Embryonic facial prominence (tissue), 1 donor: Measurements from ENCODE around the gene TBX4.
A peak's percentile ranks its signal among the peaks of the same experiment; 100 is the strongest.

Source experiments
- DNase-seq: peaks from one replicate; pipeline ENCODE4 v3.0.0-alpha.2; 2016; ENCODE audit errors: extremely low spot score

Gene TBX4

DNA sequence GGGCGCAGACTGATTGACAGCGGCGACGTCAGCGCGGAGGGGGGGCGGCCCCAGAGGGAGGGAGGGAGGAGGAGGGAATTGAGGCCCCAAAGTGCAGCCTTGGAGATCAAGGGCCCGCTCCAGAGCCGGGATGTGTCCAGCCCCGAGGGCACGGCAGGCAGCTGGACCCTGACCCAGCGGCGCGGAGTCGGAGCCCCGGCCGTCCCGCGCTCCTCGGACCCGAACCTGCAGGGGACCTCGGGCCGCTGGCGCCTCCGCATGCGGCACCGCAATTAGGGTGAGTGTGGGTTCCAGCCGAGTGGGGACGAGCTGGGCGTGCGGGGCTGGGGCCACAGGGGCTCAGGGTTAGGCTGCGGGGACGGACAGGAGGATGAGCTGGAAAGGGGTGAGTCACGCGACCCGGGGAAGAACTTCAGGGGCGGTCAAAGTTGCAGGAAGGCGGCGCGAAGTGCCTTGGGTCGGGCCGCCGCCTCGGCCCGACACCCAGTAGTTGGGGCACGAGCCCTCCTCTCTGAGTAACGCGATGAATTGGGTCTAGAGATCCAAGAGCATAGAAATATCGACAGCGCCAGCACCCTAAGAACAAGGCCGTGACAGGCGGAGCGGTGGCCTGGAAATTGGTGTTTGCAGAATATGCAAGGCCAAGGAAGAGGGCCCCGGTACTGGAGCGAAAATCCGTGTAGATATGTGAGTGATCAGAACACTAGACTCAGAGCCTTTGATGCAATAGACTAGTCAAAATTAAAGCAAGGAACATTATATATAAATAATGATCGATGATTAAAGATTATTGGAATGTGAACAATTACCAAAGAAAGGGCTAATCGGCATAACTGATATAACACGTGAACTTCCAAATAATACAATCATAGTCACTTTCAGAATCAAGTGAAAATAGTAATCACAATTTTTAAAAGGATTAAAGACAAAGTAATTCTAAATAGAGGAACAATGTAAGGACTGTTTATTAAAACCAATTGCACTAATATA, at the start of gene TBX4:
TSS of gene TBX4 (plus strand) at position 122 of the 990 bp plus-strand sequence. CDS start 4,069 bp downstream, outside the sequence.
- no peak for DNase-seq

DNA sequence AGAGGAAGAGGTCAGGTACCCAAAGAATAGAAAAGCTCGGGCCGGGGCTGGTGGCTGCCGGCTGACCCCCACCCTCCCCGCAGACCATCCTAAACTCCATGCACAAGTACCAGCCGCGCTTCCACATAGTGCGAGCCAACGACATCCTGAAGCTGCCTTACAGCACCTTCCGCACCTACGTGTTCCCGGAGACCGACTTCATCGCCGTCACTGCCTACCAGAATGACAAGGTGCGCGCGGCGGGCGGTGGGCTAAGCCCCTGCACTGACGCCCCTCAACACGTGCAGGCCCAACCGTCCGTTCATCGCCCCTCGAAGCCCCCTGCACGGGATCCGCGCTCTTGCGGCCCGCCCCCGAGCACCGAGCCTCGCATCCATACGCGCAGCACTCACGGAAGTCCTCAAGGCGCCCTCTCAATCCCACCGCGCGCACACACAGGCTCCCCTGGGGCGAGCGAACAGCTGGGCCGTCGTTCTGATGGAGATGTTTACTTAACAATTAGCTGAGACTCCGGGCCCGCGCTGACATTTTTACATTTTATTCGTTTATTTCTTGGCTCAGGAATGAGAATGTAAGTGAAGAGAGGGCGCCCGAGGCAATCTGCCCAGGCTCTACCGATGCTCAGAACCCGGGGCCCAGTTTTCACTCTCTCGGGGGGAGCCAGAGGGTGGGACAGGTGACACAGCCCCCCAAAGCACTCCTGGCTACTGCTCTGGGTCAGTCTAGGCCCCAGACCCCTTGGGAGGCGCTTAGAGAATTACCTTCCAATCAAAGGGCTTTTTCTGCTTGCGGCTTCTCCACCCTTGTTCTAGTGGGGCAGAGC, 49.0 kb upstream of the TBX4 start:
- DNase-seq = no peak

DNA sequence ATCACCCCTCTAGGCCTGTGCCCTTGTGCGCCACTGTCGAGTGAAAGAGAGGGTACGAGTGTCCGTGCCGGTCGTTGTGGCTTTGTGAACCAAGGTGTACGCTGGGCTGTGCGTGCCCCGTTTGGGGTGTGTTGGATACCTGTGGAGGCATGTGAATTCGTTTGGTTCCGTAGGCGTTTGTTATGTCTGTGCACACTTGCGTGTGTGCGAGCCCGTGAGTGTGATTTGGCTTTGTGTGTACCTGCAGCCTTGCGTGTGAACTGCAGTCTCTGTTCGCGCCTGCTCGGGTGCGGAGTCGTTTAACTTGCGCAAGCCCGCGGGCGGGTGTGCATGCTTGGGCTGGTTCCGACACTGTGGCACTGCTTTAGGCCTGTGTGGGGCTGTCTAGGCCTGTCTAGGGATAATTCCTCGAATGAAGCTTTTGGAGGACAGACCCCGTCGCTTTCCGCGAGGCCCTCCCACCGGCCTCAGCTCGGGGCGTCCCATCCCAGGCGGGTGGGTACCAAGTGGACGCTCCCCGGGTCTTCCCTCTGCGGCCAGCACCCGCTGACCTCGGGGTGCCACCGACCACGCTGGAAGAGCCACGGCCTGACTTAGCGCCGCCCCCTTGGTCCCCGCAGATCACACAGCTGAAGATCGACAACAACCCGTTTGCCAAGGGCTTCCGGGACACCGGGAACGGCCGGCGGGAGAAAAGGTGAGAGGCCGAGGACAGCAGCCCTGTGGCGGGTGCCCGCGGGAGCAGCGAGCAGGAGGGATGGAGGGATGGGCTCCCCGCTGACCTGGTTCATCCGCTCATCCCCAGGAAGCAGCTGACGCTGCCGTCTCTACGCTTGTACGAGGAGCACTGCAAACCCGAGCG, 48.2 kb upstream of the TBX4 start:
- no peak for DNase-seq

DNA sequence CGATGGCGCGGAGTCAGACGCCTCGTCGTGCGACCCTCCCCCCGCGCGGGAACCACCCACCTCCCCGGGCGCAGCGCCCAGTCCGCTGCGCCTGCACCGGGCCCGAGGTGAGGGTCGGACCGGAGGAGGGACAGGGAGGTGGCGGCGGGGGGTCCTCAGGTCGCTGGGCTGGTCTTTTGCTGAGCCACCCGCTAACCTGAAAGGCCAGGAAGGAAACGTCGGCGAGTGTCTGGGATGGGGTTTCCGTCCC, 47.6 kb upstream of the TBX4 start:
- no peak for DNase-seq

DNA sequence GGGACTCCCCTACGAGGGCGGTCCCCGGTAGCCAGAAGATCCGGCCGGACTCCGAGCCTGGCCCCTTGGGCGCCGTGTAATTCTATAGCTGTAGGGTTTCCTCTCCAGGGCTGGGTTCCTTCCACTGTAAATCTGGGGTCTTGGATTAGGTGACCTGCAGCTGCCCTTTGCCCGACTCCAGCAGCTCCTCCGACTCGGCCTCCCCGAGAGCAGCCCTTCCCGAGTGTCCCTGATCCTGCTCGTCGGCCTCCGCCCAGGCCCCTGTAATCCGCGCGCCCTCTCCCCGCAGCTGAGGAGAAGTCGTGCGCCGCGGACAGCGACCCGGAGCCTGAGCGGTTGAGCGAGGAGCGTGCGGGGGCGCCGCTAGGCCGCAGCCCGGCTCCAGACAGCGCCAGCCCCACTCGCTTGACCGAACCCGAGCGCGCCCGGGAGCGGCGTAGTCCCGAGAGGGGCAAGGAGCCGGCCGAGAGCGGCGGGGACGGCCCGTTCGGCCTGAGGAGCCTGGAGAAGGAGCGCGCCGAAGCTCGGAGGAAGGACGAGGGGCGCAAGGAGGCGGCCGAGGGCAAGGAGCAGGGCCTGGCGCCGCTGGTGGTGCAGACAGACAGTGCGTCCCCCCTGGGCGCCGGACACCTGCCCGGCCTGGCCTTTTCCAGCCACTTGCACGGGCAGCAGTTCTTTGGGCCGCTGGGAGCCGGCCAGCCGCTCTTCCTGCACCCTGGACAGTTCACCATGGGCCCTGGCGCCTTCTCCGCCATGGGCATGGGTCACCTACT, 47.1 kb upstream of the TBX4 start:
- no peak for DNase-seq

DNA sequence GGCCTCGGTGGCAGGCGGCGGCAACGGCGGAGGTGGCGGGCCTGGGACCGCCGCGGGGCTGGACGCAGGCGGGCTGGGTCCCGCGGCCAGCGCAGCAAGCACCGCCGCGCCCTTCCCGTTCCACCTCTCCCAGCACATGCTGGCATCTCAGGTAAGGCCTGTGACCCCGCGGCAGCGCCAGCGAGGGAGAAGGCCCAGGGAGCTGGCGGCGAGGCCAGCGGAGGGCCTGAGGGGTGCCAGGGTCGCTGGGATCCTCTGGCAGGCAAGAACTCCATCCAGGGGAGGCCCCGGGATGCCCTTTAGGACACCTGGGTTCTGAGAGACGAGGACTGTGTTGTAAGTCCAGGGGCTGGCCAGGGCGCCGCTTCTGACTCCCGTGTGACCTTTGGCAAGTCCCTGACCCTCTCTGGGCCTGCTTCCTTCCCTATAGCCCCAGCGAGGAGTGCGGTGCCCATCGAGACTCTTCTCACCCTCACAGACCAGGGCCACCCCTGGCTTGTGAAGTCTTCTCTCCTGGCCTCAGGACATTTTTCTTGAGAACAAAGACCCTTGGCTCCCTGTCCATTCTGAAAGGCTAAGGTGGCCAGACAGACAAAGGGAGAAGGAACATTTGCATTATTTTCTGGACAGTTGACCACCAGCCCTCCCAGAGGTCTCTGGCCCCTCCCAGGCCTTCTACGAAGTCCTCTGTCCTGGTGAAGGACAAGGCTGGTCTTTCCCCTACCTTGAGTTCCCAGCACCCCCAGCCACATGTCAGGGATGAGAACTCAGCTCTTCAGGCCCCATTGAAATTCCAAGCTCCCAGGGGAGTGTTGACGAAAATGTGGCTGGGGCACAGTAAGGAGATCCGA, 46.3 kb upstream of the TBX4 start:
- no peak for DNase-seq

DNA sequence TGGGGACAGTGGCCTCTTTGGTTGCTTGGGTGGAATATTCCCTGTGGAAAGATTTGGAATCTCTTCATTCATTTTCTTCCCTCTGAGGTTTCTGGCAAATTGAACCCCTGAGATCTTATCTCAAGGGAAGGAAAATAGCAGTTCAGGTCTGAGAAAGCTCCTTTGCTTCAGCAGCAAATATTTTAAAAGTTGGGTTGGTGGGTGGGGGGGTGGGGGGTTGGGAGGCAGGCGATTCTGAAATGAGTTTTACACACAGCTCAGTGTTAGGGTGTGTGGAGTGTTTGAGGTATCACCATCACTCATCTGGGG, 45.7 kb upstream of the TBX4 start:
- no peak for DNase-seq

DNA sequence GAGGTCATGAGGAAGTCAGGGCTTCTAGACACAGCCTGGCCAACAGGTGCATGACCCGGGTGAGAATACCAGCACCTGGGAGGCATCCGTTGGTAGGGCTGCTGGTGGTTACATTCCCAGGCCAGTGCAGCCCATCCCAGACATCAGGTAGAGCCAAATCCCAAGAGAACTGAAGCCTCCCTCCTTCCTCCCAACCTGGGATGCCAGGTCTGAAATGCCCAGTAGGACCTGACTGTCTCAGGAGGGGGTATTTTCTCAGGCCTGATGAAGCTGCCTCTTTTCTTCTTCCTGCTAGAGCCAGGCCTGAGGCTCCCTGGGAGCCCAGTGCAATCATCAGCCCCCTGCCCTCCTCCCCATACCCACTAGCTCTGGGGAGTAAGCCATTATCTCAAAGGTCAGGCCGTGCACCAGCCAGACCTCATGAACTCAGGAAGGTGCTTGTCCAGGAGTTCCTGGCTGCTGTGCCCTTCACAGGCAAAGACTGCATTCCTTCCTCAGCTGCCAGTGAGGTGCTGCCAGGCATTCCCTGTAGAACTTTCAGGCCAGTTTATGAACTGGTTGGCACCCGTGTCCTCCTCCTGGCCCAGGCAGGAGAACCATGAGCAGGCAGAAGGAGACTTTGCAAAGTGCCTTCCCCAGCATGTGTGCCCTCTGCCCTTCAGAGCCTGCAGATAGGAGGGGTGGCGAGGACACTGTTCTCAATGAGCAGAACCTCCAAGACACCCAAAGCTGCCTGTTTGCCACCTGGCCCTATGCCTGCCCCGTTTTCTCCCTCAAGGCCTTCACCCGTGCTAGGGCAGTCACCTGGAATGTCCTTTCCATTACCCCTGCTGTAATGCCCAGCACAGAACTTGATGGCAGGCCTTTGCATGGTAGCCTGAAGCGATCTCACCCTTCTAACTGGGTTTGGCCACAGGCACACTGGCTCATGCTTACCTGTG, 45.0 kb upstream of the TBX4 start:
- DNase-seq = no peak

DNA sequence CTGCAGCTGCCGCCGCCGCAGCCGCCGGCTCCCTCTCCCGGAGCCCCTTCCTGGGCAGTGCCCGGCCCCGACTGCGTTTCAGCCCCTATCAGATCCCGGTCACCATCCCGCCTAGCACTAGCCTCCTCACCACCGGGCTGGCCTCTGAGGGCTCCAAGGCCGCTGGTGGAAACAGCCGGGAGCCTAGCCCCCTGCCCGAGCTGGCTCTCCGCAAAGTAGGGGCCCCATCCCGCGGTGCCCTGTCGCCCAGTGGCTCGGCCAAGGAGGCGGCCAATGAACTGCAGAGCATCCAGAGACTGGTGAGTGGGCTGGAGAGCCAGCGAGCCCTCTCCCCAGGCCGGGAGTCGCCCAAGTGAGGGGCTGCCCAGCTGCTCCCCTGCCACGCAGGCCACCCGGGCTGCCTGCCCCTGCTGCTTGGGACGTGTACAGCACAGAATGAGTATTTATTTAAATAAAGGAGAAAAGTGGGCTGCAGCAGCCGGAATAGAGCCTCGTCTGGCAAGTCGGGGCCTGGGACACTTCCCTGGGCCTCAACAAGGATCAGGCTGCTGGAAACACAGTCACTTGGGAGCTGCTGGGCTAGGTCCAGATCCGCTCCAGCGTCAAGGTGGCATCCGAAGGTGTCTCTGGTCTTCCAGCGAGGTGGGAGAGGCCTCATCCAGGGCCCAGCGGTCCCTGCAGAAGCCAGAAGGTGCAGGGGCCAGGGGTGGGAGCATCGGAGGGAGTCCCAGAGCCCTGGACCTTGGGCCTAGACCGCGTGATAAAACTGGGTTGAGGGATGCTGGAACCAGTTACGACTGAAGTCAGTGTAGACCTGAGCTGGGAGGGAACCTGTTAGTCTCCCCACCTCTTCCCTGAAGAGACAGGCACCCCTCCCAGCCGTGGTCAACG, 43.8 kb upstream of the TBX4 start:
- no peak for DNase-seq

DNA sequence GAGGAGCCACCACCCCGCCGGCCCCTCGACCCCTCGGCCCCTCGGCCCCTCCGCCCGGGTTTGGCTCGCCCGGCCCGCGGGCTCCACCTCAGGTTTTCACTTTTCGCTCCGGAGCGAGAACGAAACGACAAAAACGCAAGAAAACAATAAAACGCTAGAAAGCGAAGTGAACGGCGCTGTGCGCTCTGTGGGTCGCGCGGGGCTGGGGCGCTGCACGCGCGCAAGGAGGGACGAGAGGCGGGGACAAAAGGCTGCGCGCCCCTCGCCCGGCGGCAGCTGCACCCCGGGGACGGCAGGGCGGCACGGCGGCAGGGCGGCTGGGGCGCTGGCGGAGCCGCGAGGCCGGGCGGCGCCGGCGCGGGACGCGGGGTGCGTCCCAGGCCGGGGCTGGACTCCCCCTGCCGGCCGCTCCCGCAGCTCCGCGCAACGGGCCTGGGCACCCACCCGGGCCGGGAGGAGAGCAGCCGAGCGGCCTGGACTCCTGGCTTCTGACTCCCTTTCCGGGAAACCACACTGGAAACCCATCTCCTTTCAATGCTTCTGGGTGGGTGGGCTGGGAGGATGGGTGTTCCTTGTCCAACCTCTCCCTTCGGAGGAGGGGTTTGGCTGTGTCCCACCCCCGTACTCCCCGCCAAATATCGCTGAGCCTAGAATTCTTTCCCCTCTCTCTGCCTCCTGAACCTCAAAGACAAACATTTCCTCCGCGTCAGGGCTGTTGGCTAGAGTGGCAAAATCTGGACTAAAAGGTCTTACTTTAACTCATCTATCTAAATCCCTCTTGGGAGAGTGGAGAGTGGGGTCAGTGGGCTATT, 42.7 kb upstream of the TBX4 start:
- no peak for DNase-seq

DNA sequence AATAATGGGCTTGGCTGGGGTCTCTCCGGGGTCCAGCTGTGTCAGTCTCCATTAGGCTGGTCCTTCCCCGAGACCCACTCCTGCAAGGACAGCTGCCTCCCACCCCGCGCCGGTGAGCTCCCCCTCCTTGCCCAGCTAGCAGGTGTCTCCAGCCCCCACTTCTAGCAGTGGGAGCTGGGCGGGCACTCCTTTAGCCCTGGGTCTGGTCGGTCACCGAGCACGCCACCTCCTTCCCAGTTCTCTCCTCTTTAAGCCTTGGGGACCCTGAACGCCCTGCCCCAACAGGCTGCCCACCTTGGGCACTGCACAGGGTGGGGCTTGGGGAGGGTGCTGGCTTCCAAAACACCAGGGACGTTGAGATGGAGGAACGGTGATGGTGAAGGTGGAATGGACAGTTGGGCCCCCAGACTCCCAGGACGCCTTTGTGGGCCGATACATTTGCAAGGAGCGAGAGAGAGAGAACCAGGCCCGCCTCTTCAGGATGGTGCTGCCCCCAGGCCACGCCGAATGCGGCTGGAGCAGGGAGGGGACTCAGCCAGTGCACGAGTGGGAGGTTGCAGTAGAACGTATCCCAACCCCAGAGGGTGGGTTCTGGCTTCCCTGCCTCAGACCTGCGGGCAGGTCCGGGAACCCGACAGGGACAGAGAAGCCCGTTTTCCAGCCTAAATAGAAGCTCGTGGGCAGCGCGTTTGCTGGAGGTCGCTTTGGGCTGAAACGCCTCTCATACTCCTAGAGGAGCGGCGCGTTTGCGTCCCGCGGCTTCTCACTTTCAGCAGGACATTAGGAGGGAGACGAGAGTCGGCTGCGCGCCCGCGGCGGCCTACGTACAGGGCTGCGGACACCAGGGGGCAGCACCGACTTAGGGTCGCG, 41.8 kb upstream of the TBX4 start:
- DNase-seq = no peak

DNA sequence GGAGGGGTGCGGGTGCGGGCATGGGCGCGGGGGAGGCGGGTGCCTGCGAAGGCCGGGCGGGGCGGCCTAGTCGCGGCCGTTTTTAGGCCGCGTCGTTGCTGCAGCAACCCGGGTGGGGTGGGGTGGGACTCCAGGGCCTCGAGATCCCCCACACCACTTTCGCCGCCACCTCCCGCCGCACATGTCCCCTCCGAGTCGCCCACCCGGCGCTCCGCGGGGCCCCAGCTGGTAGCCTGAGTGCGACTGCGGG, 41.3 kb upstream of the TBX4 start:
- no peak for DNase-seq

DNA sequence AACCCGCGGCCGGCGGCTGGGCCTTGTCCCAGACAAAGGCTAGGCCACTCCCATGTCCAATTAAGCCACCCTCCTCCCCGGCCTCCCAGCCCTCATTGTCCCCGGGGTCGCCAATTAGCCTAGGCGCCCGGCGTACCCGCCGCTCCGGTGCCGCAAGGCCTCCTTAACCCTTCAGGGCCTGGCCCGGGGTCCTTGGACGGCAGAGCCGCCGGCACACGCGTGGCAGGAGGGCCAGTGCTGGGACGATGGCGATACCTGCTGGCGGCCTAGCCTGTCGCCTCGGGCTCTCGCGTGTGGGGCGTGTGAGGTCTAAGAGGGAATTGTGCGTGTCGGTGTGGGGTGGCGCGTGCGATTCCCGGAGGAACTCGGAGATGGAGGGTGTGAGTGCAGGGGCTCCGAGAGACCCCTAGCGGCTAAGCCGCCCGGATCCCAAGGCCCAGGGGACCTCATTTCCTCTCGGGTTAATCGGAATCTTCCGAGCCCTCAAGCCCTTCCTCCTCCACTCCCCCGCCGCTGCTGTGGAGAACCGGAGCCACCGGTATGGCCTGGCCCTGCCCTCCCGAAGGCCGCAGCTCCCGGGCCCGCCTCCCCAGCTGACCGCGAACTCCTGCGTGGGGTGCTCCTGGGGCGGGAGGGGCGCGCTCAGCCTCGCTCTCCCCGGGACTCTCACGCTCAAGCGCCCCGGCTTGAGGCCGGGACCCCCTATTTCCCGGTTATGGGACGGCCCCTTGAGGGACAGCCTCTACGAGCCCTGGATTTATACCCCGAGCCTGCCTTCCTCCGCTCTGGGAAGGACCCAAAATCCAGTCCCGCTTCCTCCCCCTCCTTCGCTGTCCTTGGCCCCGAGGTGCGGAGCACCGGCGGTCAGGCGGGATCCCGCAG, 40.7 kb upstream of the TBX4 start:
- no peak for DNase-seq

DNA sequence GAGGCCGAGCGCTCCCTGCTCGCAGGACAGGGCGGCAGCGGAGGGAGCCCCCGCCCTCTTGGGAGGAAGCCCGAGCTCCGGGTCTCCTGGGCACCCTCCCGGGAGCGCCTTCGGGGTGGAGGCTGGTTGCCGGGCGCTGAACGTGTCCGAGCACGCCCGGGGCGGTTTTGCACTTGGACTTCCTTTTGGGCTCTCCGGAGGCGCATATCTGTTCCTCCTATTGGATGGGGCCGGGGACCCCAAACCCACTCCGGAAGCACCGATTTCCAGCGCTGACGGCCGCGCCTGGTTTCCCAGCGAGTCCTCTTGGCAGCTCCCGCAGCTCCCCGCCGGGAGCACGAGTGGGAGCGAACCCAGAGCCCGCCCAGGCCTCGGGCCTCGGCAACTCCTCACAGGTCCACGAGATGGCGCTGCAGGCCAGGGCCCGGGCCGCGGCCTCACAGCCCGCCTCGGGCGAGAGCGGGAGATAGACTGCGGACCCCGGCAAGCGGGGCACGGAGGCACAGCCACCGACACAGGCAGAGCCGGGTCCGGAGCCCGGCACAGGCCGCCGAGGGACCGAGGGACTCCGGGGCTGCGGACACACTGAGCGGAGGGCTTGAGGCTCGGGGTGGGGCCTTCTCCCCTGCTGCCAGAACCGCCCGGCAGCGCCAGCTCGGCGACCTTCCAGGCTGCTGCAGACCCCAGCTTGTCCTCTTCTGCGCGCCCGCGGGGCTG, 39.9 kb upstream of the TBX4 start:
- DNase-seq = peak; percentile 72
